ENCODE results near the gene KIAA0040. TPM values are rescaled to one million over a fixed set of nuclear protein-coding genes. Genes with fewer than 3 reads are reported as not detected.

Gene KIAA0040
- total and polyA plus RNA-seq, 2 donors (not counting 1 experiment from before 2014, with no cell fraction given), result 93.6 to 106 TPM

GRCh38 chr1:175192111-175192629, 406 bp downstream of the KIAA0040 start:
- H3K9me3 Mint-ChIP-seq (ENCODE audit: insufficient read depth), result no peaks in the 10 kb centered on the region
- peaks cover 88% of the 10 kb centered on the region for H3K4me1 Mint-ChIP-seq
- Histone ChIP-seq H3K4me1 (ENCODE audit: control insufficient read depth in 2 of 2, insufficient read depth in 2 of 2, low read length in 2 of 2) (peaks cover 81 to 87% of the 10 kb centered on the region in 2 donors), H3K4me2 (replicated peaks; ENCODE audit: low read depth, low read length, poor library complexity, severe bottlenecking) (peak overlapping the region; percentile 85), H3K27ac (ENCODE audit: low read length in 2 of 2) (peak overlapping the region; percentile 57 to 80), H3K27me3 (replicated peaks in 1 of 4; ENCODE audit: control extremely low read depth in 1 of 4, control insufficient read depth in 3 of 4, insufficient read depth in 4 of 4, low read length in 3 of 4) (no peaks in the 10 kb centered on the region), H3K36me3 (replicated peaks in 1 of 2; ENCODE audit: control extremely low read depth in 1 of 2, control insufficient read depth in 1 of 2, extremely low read depth in 1 of 2, insufficient read depth in 2 of 2, low read length in 1 of 2) (peaks cover 0 to 26% of the 10 kb centered on the region in 2 experiments), H4K20me1 (ENCODE audit: control insufficient read depth, insufficient read depth, low read length, poor library complexity, severe bottlenecking) (peaks cover 8% of the 10 kb centered on the region), H3K9me3 (ENCODE audit: control extremely low read depth in 1 of 3, control insufficient read depth in 2 of 3, insufficient read depth in 1 of 3, low read length in 2 of 3) (no peaks in the 10 kb centered on the region), H3K4me3 (ENCODE audit: control extremely low read depth in 1 of 5, extremely low read depth in 1 of 5, insufficient read depth in 1 of 5, low read depth in 2 of 5, low read length in 4 of 5) (peak overlapping the region; percentile 71 to 99 (median 97)), H2AFZ (ENCODE audit: insufficient read depth, low read depth, low read length, poor library complexity, severe bottlenecking) (peak overlapping the region; percentile 66), H3K79me2 (ENCODE audit: control insufficient read depth, insufficient read depth, low read length) (peaks cover 55% of the 10 kb centered on the region), H3K9ac (ENCODE audit: low read length) (peak overlapping the region; percentile 95)
- TF ChIP-seq EZH2 (IDR thresholded peaks at IDR 0.05; ENCODE audit: borderline replicate concordance, insufficient read depth, low read depth, low read length, poor library complexity, severe bottlenecking) (no peak), CTCF (IDR thresholded peaks at IDR 0.05) (no peak)
- ATAC-seq (ENCODE audit: low read depth) (peak; percentile 10), DNase-seq (no peak)
- CTCF ChIA-PET, result interaction anchor here (0.8 to 7.2 kb wide), 14 partner anchors 12 to 127 kb away, joined by 3 to 90 read pairs (median 4); no protein-coding TSS in a partner anchor
- H3K27ac Mint-ChIP-seq, result peak overlapping the region; percentile 96
- intact Hi-C loops (cut with micrococcal nuclease), result loop anchor here (5.0 to 10.0 kb wide), 2 partner anchors 167 to 1015 kb away; partner anchors contain the start of genes COP1 and MRPS14
- under 1% methylated on average over 15 of the region's 17 CpGs for WGBS (ENCODE audit: insufficient coverage)
- POLR2A ChIA-PET, result interaction anchor here (0.6 to 2.2 kb wide), 6 partner anchors 12 to 127 kb away, joined by 3 to 9 read pairs (median 4); no protein-coding TSS in a partner anchor
- no peaks in the 10 kb centered on the region for H3K27me3 Mint-ChIP-seq
- peak overlapping the region; percentile 99 for H3K4me3 Mint-ChIP-seq

DNA sequence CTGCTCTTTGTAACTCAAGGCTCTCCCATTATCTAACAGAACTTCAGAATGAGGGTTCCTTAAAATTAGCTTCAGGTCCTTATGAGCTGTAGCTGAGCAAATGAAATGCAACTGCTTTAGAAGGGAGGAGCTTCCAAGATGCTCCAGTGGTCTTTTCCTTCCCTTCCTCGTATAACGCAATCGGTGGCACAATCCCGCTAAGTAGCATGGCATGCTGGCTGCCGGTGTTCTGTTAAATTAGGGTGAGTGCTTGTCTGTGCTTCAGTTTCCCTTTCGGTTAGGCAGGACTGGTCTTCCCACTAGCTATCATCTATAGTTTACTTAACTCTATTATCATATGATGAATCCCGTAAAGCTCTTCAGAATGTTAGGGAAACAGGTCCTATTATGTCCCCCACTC, 917 bp downstream of the KIAA0040 start:
- no peaks in the 10 kb centered on the region for H3K9me3 Mint-ChIP-seq (ENCODE audit: insufficient read depth)
- H3K4me1 Mint-ChIP-seq, result peaks cover 89% of the 10 kb centered on the region
- ATAC-seq (ENCODE audit: low read depth), result peak; percentile 12
- CTCF ChIA-PET, result interaction anchor here (0.8 to 7.2 kb wide), 15 partner anchors 11 to 127 kb away, joined by 3 to 90 read pairs (median 4); no protein-coding TSS in a partner anchor
- intact Hi-C loops (cut with micrococcal nuclease), result loop anchor here (2.0 to 10.0 kb wide), 3 partner anchors 37 to 1016 kb away; partner anchors contain the start of genes COP1 and MRPS14
- H3K9ac ChIP-seq (ENCODE audit: low read length), result peak overlapping the region; percentile 95
- DNase-seq, result peak; percentile 60
- POLR2A ChIA-PET, result interaction anchor here (0.6 to 2.2 kb wide), 6 partner anchors 12 to 127 kb away, joined by 3 to 9 read pairs (median 4); no protein-coding TSS in a partner anchor
- H3K27me3 Mint-ChIP-seq, result no peaks in the 10 kb centered on the region
- H2AFZ ChIP-seq (ENCODE audit: insufficient read depth, low read depth, low read length, poor library complexity, severe bottlenecking), result peak overlapping the region; percentile 66
- peak overlapping the region; percentile 71 to 99 (median 97) for H3K4me3 ChIP-seq (ENCODE audit: control extremely low read depth in 1 of 5, extremely low read depth in 1 of 5, insufficient read depth in 1 of 5, low read depth in 2 of 5, low read length in 4 of 5)
- peak overlapping the region; percentile 96 for H3K27ac Mint-ChIP-seq
- no CpG with 5 or more reads among the region's 7 CpGs for WGBS (ENCODE audit: insufficient coverage)
- peaks cover 13% of the 10 kb centered on the region for H4K20me1 ChIP-seq (ENCODE audit: control insufficient read depth, insufficient read depth, low read length, poor library complexity, severe bottlenecking)
- peak overlapping the region; percentile 57 to 80 for H3K27ac ChIP-seq (ENCODE audit: low read length in 2 of 2)
- H3K79me2 ChIP-seq (ENCODE audit: control insufficient read depth, insufficient read depth, low read length), result peaks cover 58% of the 10 kb centered on the region
- TF ChIP-seq CTCF (IDR thresholded peaks at IDR 0.05) (no peak), EZH2 (IDR thresholded peaks at IDR 0.05; ENCODE audit: borderline replicate concordance, insufficient read depth, low read depth, low read length, poor library complexity, severe bottlenecking) (no peak)
- H3K4me1 ChIP-seq (ENCODE audit: control insufficient read depth in 2 of 2, insufficient read depth in 2 of 2, low read length in 2 of 2), result peaks cover 81 to 87% of the 10 kb centered on the region in 2 donors
- peak overlapping the region; percentile 99 for H3K4me3 Mint-ChIP-seq
- H3K9me3 ChIP-seq (ENCODE audit: control extremely low read depth in 1 of 3, control insufficient read depth in 2 of 3, insufficient read depth in 1 of 3, low read length in 2 of 3), result no peaks in the 10 kb centered on the region
- peak overlapping the region; percentile 85 for H3K4me2 ChIP-seq (replicated peaks; ENCODE audit: low read depth, low read length, poor library complexity, severe bottlenecking)
- peaks cover 0 to 31% of the 10 kb centered on the region in 2 experiments for H3K36me3 ChIP-seq (replicated peaks in 1 of 2; ENCODE audit: control extremely low read depth in 1 of 2, control insufficient read depth in 1 of 2, extremely low read depth in 1 of 2, insufficient read depth in 2 of 2, low read length in 1 of 2)
- no peaks in the 10 kb centered on the region for H3K27me3 ChIP-seq (replicated peaks in 1 of 4; ENCODE audit: control extremely low read depth in 1 of 4, control insufficient read depth in 3 of 4, insufficient read depth in 4 of 4, low read length in 3 of 4)

All from B cell (primary cell).